ENCODE data around the gene GARRE1.

GARRE1 gene

GRCh38 chr19:34254698-34255432 lies 511 bp downstream of the GARRE1 start:
- in situ Hi-C loops (cut with HindIII; ENCODE audit: low pct_ligation_motif_present, low pct_unique_long_range_greater_than_20kb, low sequenced_read_pairs) = no loop called here
- DNase-seq = peak; percentile 47

GRCh38 chr19:34255546-34255945 lies 1.2 kb downstream of the GARRE1 start:
- in situ Hi-C loops (cut with HindIII; ENCODE audit: low pct_ligation_motif_present, low pct_unique_long_range_greater_than_20kb, low sequenced_read_pairs) = no loop called here
- no peak for DNase-seq

- in situ Hi-C loops (cut with HindIII; ENCODE audit: low pct_ligation_motif_present, low pct_unique_long_range_greater_than_20kb, low sequenced_read_pairs) = no loop called here
- no peak for DNase-seq
Observed at GRCh38 chr19:34256835-34257558, 2.6 kb downstream of the GARRE1 start.

DNA sequence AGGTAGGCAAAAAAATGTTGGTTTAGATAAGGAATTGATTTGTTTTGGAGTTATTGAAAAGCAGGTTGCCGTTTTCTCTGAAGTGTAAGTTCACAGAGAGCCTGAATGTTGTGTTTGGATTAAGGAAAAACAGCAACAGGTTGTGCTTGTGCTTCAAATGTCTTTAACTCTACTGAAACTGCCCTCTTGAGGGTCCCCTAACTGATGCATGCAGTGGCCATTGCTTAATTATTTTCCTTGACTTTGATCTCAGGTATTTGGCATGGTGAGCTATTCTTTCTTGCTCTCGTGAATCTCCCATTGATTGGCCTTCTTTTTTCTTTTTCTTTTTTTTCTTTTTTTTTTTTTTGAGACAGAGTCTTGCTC lies 3.2 kb downstream of the GARRE1 start:
- no peak for DNase-seq
- in situ Hi-C loops (cut with HindIII; ENCODE audit: low pct_ligation_motif_present, low pct_unique_long_range_greater_than_20kb, low sequenced_read_pairs) = no loop called here

DNA sequence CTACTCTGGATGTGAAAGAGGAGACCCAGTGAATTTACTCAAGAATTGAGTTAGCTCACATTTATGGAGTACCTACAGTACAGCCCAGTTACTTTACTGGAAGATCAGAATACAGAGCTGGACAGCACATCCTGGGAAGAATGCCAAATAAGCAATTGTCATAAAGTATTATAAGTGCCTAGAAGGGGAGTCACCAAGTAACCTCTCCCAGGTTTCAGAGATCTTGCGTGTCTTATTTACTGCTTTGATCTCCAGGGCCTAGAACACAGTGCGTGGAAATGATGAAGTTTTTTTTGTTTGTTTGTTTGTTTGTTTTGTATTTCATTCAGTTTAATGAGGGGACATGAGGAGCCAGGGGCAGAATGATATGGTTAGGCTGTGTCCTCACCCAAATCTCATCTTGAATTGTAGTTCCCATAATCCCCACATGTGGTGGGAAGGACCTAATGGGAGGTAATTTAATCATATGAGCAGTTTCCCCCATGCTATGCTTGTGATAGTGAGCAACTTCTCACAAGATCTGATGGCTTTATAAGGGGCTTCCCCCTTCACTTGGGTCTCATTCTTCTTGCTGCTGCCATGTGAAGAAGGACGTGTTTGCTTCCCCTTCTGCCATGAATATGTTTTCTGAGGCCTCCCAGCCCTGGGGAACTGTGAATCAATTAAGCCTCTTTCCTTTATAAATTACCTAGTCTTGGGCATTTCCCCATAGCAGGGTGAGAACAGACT lies 5.2 kb downstream of the GARRE1 start:
- peak; percentile 14 for DNase-seq
- in situ Hi-C loops (cut with HindIII; ENCODE audit: low pct_ligation_motif_present, low pct_unique_long_range_greater_than_20kb, low sequenced_read_pairs) = no loop called here

DNA sequence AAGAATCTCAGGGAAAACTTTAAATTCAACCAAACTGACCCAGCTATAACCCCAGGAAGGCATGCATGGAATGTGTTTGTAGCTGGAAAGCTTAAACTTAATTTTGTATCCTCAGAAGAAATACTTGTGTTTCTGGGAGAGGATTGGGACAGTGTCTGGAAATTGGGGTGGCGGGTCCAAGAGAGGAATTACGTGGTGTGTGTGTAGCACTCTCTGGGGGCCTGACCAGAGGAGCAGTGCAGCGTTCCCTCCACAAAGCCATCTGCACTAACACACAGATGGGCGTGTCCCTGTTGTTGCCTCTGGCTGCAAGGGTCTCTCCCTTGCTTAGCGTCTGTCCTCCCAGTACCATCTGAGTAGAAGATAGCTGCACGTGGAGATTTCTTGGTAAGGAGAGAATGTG lies 6.4 kb downstream of the GARRE1 start:
- DNase-seq = no peak
- in situ Hi-C loops (cut with HindIII; ENCODE audit: low pct_ligation_motif_present, low pct_unique_long_range_greater_than_20kb, low sequenced_read_pairs) = no loop called here

GRCh38 chr19:34261334-34262109 lies 7.2 kb downstream of the GARRE1 start:
- DNase-seq = no peak
- in situ Hi-C loops (cut with HindIII; ENCODE audit: low pct_ligation_motif_present, low pct_unique_long_range_greater_than_20kb, low sequenced_read_pairs) = no loop called here

DNA sequence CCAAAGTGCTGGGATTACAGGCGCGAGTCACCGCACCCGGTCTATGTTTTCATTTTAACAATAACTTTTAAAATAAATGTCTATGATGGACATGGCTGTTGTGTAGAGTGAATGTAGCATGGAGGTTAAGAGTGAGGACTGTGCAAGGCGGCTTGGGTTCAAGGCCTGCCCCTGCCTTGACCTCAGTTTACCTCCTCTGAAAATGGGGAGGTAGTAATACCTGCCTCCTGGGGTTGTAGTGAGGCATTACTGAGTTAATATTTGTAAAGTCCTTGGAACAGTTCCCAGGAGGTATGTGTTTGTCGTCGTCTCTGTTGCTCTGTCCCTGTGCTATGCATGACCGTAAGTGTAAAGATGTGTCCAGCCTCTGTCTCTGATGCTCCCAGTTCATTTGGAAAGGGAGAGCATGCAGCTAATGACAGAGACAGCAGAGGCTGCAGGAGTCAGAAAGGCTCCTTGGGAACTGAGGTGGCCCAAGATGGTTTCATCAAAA lies 9.4 kb downstream of the GARRE1 start:
- in situ Hi-C loops (cut with HindIII; ENCODE audit: low pct_ligation_motif_present, low pct_unique_long_range_greater_than_20kb, low sequenced_read_pairs) = no loop called here
- DNase-seq = no peak

DNA sequence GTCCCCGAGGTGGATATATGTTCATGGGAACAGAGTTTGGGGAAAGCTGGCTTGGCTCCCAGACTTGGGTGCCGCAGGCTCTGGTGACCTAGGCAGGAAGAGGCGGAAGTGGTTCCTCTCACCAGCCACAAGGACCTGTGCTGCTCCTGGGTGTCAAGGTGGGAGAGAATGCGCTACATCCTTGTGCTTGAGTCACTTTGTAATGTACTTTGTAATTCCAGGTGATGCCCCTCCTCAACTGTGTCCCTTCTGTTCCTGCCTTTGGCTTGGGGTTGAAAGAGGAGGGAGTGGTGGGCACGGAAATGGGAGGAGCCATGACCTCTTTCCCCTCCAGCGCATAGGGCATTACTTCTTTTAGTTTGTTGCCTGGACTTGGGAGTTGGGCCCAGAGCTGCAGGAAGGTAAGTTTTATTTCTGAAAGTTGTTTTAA lies 10.9 kb downstream of the GARRE1 start:
- in situ Hi-C loops (cut with HindIII; ENCODE audit: low pct_ligation_motif_present, low pct_unique_long_range_greater_than_20kb, low sequenced_read_pairs) = no loop called here
- no peak for DNase-seq

DNA sequence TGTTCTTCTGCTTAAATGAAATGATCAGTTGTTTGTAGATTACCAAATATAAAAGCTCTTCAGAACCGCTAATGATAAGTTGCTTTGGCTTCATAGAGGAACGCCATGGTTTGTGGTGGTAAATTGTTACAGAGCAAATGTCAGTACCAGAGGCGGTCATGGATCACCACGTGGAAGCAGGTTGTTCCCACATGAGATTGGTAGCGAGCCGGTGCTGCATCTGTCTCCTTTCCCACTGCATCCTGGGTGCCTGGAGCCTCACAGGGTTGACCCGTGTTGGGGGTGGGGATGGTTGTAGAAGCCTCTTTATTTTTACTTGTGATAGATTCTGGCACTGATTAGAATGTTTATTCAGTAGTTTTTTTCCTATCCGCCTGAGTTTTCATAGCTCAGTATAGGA lies 14.7 kb downstream of the GARRE1 start:
- in situ Hi-C loops (cut with HindIII; ENCODE audit: low pct_ligation_motif_present, low pct_unique_long_range_greater_than_20kb, low sequenced_read_pairs) = no loop called here
- no peak for DNase-seq

GRCh38 chr19:34269489-34269888 lies 15.1 kb downstream of the GARRE1 start:
- in situ Hi-C loops (cut with HindIII; ENCODE audit: low pct_ligation_motif_present, low pct_unique_long_range_greater_than_20kb, low sequenced_read_pairs) = no loop called here
- no peak for DNase-seq

GRCh38 chr19:34269968-34270621 lies 15.7 kb downstream of the GARRE1 start:
- peak; percentile 17 for DNase-seq
- in situ Hi-C loops (cut with HindIII; ENCODE audit: low pct_ligation_motif_present, low pct_unique_long_range_greater_than_20kb, low sequenced_read_pairs) = no loop called here

GRCh38 chr19:34273121-34273520 lies 18.8 kb downstream of the GARRE1 start:
- no peak for DNase-seq
- in situ Hi-C loops (cut with HindIII; ENCODE audit: low pct_ligation_motif_present, low pct_unique_long_range_greater_than_20kb, low sequenced_read_pairs) = no loop called here

DNA sequence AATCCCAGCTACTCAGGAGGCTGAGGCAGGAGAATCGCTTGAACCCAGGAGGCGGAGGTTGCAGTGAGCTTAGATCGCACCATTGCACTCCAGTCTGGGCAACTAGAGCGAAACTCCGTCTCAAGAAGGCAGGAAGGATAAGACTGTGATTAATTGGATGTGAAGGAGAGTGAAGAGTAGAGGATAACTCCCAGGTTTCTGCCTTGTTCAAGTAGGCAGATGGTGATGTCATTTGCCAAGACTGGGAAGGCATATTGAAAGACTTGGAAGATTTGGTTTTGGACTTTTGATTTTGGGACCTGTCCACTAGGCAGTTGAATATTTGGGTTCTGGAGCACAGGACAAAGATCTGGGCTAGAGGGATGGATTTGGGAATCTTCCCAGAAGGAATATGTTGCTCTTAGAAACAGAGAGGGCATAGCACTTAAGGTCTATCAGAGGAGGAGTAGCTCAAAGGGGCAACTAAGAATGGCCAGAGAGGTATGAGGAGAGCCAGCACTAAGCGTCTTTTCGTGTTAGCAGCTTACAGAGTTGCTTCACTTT lies 20.0 kb downstream of the GARRE1 start:
- DNase-seq = no peak
- in situ Hi-C loops (cut with HindIII; ENCODE audit: low pct_ligation_motif_present, low pct_unique_long_range_greater_than_20kb, low sequenced_read_pairs) = no loop called here

DNA sequence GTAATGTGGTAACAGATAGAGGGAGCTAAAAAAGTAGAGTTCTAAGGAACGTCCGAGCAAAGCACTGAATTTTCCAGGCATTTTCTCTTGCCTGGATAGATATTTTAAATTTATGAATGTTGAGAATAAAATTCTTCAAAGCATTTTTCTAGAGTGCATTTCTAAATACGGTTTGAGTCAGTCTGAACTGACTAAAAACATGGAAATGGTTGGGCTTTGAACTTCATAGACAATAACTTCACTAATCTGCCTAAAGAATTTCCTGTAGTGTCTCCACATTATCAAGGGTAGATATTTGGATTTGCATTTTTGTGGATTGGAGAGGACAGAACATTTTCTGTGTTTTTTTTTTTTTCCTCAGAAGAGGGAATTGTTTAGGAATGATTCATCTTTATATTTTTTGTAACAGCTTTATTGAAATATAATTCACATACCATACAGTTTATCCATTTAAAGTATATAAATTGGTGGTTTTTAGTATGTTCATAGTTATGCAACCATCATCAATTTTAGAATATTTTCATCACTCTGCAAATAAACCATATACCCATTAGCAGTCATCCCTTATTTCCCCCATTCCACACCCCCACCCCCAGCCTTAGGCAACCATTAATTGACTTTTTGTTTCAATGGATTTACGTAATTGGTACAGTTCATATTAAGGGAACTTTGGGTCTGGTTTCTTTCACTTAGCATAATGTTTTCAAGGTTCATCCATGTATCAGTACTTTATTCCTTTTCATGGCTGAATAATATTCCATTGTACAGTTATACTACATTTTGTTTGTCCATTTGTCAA lies 20.7 kb downstream of the GARRE1 start:
- in situ Hi-C loops (cut with HindIII; ENCODE audit: low pct_ligation_motif_present, low pct_unique_long_range_greater_than_20kb, low sequenced_read_pairs) = no loop called here
- DNase-seq = no peak

GRCh38 chr19:34275705-34276104 lies 21.4 kb downstream of the GARRE1 start:
- in situ Hi-C loops (cut with HindIII; ENCODE audit: low pct_ligation_motif_present, low pct_unique_long_range_greater_than_20kb, low sequenced_read_pairs) = no loop called here
- DNase-seq = no peak

DNA sequence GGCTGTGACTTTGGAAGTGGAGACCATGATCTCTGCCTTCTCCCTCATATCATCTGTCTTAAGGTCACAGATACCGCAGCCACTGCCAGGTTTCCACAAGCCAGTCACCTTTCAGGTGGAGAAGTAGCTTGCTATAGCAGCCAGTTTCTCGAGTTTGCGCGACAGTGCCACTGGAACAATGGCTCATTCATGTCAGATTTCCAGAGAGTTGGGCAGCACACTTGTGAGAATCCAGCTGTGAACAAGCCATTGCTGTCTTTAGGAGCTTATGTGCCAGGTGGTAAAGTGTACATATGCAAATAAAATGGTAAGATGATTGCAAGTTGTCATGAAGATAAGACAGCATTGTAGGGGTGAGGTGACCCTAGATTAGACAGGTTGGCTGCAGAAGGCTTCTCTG lies 22.3 kb downstream of the GARRE1 start:
- no peak for DNase-seq
- in situ Hi-C loops (cut with HindIII; ENCODE audit: low pct_ligation_motif_present, low pct_unique_long_range_greater_than_20kb, low sequenced_read_pairs) = no loop called here
